ENCODE measurements around the gene MEGF8.

DNA sequence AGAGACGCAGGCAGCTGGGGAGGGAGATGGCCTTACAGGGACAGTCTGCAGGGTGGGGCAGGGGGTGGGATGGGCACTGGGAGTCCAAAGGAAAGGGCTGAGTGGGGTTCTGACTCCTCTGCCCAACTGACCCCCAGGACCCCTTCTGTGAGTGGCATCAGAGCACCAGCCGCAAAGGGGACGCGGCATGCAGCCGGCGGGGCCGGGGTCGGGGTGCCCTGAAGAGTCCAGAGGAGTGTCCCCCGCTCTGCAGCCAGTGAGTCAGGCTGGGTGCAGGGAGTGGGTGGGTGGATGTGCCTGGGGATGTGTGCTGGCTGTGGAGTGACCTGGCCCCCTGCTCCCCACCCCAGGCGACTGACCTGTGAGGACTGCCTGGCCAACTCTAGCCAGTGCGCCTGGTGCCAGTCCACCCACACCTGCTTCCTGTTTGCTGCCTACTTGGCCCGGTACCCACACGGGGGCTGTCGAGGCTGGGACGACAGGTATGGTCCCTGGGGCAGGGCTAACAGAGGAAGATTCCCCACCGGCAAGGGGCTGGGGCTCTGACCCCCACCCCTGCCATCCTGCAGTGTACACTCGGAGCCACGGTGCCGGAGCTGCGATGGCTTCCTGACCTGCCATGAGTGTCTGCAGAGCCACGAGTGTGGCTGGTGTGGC, 25.8 kb downstream of the MEGF8 start:
- TF ChIP-seq, protein P1, sequence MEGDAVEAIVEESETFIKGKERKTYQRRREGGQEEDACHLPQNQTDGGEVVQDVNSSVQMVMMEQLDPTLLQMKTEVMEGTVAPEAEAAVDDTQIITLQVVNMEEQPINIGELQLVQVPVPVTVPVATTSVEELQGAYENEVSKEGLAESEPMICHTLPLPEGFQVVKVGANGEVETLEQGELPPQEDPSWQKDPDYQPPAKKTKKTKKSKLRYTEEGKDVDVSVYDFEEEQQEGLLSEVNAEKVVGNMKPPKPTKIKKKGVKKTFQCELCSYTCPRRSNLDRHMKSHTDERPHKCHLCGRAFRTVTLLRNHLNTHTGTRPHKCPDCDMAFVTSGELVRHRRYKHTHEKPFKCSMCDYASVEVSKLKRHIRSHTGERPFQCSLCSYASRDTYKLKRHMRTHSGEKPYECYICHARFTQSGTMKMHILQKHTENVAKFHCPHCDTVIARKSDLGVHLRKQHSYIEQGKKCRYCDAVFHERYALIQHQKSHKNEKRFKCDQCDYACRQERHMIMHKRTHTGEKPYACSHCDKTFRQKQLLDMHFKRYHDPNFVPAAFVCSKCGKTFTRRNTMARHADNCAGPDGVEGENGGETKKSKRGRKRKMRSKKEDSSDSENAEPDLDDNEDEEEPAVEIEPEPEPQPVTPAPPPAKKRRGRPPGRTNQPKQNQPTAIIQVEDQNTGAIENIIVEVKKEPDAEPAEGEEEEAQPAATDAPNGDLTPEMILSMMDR (IDR thresholded peaks at IDR 0.05): no peak
- no peak for TF ChIP-seq ZFX (IDR thresholded peaks at IDR 0.05; ENCODE audit: borderline replicate concordance)

Measured in 22Rv1 (cell line).